Measurements from ENCODE around the gene CCHCR1.

CCHCR1 gene

DNA sequence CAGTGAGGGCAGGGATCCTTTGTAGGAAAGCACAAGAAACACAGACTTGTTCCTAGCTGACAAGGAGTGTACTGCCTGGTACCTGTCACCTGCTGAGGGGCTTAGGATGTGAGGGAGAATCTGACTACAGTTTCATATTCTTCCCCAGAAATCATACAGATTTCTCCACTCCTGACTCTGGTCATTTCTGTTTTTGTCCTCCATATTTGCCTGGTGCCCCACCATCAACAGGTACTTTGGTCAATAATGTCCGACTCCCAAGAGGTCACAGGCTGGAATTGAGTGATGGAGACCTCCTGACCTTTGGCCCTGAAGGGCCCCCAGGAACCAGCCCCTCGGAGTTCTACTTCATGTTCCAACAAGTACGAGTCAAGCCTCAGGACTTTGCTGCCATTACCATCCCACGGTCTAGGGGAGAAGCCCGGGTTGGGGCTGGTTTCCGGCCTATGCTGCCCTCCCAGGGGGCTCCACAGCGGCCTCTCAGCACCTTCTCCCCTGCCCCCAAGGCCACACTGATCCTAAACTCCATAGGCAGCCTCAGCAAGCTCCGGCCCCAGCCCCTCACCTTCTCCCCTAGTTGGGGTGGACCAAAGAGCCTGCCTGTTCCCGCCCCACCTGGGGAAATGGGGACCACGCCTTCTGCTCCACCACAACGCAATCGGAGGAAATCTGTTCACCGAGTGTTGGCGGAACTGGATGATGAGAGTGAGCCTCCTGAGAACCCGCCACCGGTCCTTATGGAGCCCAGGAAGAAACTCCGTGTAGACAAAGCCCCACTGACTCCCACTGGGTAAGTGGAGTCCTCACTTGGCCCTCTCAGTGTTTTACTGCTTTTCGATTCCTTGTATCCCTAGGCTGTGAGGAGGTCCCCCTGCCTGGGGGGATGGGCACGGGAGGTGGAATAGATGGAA is 3.9 kb upstream of the CCHCR1 start:
- DNase-seq (ENCODE audit: low spot score): no peak

DNA sequence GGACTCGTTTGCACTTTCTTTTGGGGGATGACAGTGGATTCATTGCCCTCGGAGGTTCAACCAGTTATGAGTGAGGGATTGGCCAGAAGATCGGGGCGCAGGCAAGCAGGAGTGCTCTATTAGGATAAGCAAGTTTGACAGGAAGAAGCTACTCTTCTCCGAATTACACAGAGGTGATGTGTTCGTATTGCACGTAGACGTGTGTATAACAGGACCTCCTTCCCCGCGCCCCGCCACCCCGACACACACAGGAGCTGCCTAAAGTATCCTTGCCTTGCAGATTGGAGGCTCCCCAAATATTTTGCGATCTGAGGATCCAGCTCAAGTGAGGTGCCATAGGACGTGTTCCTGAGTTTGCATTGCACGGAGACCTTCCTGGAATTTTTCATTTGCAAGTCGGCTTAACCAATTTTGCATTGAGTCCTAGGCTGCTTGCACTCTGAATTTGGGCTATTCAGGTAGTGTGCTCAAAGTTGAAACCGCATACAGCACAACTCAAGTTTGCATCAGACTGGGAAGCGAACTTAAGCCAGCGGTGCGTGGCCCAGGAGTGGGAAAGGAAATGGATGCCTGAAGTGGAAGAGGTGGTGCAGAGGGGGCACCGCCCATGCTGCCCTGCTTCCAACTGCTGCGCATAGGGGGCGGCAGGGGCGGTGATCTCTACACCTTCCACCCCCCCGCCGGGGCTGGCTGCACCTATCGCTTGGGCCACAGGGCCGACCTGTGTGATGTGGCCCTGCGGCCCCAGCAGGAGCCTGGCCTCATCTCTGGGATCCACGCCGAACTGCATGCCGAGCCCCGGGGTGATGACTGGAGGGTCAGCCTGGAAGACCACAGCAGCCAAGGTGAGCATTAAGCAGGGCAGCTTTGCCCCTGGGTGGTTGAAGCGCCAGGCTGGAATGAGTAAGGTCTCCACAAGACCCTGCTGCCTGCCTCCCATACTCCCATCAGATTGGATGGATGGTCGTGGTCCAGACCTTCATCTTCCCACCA is 1.6 kb upstream of the CCHCR1 start:
- no peak for DNase-seq (ENCODE audit: low spot score)

DNA sequence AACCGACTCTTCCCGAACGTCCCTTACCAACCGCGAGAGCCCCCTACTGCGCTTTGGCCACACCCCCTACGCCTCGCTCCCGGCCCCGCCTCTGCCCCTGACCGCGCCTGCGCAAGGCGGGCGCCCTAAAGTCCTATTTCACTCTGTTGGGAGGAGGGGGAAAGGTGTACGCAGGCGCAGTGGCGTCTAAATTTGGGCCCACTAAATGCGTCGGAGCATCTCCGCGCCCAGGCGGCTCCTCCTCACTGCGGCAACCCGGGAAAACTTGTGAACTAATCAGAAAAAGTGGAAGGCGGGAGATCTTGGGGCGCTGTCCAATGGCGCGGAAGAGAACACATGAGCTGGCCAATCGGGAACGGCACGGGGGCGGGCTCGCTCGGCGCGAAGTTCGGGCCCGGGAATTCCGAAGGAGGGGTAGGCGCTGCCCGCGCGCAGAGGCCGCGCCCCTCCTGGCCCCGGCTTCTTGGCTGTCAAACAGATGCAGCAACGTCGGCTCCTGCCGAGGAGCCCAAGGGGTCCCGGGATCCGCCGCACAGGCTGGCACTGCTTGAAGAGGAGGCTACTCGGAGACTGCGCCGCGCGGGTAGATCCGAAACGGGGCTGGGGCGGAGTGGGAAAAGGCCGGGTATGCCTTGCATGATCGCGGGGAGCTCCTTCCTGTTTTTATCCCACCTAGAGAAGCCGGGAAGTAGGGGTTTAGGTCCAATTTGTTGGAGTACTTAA is 699 bp upstream of the CCHCR1 start, which contains the start of gene TCF19:
Gene TCF19 (plus strand): TSS at position 450 of the 723 bp plus-strand sequence. CDS start 881 bp downstream, outside the sequence.
- DNase-seq (ENCODE audit: low spot score): peak; percentile 94

DNA sequence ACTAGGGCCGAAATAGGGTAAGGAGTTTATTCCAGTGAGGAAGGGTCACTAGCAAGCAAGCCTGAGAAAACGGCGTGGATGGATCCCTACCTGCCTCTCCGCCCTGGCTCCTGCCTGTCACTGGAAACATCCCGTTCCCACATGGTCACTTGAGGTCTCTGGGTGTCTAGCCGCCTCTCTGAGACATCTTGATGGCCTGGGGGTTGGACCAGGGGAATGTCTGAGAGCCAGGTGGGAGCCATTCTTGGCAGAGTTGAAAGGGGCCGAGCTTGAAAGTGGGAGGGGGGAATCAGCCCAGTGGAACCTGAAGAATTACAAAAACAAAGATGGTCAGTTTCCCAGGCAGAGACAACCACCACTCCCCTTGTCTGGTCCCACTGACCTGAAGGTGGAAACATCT is 961 bp downstream of the CCHCR1 start:
- DNase-seq (ENCODE audit: low spot score): no peak

DNA sequence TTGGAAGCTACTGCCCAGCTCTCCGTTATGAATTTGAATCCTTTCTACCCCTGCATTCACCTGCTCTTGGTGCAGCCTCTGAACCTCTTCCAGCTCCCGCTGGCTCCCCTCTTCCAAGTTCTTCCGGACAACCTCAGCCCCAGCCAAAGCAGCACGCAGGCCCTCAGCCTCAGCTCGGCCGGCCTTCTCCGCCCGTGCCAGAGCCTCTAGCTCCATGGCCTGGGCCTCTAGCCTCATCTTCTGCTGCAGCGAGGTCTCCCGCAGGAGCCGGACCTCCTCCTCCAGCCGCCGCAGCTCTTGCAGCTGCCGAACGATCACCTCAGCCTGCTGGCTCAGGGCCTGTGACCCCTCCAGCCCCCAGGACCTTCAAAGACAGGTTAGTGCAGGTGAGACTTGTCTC is 3.2 kb downstream of the CCHCR1 start:
- no peak for DNase-seq (ENCODE audit: low spot score)

DNA sequence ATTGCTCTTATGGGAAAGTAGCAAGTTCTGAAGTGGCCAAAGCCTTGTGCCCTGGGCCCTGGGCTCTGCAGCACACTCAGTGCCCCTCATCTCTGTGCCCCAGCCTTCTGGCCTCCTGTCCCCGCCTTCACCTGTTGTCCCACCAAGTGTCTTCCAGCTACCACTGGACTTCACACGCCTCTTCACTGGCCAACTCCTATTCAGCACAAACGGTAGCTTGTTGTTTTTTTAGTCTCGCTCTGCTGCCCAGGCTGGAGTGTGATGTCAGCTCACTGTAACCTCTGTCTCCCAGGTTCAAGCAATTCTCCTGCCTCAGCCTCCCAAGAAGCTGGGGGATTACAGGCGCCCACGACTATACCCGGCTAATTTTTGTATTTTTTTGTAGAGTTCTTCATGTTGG is 4.8 kb downstream of the CCHCR1 start:
- DNase-seq (ENCODE audit: low spot score): no peak

DNA sequence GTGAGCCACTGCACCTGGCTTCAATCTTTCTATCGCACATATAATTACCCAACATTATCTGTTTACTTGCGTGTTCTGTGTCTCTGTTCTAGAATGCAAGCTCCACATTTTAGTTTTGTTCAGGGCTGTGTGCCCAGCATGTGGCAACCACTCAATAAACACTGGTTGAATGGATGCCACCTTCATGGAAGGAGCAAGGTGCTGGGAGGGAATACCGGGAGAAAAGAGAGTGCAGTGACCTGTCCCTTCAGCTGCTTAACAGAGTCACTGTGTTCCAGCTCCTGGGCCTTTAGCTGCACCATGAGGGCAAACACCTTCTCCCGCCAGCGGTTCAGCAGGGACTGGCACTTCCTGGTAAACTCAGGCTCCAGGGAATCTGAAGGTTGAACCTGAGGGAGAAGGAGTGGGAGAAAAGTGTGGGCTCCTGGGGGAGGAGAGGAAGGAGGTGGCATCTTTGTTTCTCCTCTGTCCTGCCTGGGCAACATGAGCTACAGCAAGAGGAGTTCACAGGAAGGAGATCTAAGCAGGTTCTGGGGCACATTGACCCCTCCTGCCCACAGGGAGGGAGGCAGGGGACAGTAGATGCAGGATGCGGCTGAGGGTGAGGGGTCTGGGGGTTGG is 7.7 kb downstream of the CCHCR1 start:
- DNase-seq (ENCODE audit: low spot score): no peak

DNA sequence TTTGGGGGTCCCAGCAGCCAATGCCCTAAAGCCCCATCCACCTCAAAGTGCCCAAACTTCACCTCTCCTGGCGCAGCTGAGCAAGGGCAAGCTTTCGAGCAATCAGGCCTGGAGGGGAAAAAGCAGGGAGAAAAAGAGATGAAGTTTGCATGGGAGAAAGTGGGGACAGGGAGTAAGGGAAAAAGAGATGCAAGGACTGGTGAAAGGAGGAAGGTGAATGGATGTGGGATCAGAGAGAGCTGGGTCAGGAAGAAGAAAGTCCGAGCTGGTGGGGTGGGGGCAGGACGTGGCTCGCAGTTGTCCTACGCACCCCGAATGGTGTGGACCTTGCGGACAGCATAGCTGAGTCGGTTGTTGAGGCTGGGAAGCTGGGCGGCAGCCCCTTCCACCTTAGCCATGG is 12.2 kb downstream of the CCHCR1 start:
- no peak for DNase-seq (ENCODE audit: low spot score)

DNA sequence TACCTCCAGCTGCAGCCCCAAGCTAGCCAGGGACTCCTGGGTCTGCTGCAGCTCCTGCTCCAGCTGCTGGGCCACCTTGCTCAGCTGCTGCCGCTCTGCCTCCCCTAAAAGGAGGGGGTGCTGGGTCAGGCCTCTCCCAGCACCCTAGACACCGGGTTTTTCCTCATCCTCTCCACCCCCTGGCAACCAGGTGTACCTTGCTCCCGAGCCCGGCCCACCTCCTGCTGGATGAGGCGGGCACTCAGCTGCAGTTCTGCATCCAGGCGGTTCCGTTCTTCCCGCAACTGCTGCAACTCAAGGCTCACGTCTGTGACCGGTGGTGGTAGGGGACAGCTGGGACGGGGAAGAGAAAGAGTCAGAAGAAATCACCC is 12.6 kb downstream of the CCHCR1 start:
- no peak for DNase-seq (ENCODE audit: low spot score)

DNA sequence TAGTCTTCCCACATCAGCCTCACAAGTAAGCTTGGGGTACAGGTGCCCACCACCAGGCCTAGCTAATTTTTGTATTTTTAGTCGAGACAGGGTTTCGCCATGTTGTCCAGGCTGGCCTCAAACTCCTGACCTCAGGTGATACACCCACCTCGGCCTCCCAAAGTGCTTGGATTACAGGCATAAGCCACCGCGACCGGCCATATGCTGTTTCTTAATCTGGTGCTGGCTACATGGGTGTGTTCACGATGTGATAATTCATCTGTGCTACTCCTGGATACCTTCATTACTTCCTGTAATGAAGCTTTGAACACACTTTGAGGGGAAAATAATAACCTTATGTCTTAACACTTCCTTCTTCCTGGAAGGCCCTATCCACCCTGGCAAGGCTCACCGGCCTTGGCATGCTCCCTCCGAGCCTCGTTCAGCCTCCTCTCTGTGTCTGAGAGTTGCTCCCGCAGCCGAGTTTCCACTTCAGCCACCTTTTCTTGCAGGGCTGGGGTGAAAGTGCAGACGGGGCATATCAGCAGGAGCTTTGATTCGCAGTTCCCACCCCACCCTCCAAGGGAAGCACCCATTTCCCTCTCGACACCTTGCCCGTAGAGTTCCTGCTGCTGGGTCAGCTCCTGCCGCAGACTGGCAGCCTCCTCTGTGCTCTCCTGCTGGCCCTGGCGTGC is 13.2 kb downstream of the CCHCR1 start:
- DNase-seq (ENCODE audit: low spot score): no peak

DNA sequence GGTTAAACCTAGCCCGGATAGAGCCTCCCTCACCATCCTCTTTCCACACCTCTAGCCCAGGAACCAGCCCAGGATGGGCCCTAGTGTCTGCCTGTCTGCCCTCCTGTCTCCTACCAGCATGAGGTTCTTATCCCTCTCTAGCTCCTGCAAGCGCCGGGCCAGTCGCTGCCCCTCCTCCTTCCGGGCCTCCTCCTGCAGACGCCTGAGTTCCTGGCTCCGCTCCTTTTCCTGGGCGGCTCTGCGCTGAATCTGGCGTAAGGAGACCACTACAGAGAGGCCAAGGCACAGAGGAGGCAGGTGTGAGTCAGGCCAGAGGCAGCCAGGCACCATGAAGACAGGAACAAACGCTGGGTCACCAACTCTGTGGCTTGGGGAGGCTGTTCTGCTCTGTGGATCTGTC is 14.5 kb downstream of the CCHCR1 start:
- no peak for DNase-seq (ENCODE audit: low spot score)

DNA sequence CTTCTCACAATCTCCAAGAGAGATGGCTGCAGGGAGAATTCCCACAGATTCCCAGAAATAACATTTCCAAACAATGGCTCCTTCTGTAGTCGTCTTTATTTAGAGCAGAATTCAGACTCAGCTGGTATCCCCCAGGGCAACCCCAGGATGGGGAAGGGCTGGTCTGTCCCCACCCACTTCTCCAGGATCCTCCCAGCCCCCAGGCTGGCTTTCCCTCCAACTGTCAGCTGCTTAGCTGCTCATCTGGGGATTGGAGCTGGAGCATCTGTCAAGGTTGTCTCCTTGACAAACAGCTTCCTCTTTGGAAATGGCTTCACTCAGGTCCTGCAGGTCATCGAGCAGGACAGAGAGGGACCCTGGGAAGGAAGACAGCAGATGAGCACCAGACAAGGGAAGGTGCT is 15.2 kb downstream of the CCHCR1 start:
- no peak for DNase-seq (ENCODE audit: low spot score)

DNA sequence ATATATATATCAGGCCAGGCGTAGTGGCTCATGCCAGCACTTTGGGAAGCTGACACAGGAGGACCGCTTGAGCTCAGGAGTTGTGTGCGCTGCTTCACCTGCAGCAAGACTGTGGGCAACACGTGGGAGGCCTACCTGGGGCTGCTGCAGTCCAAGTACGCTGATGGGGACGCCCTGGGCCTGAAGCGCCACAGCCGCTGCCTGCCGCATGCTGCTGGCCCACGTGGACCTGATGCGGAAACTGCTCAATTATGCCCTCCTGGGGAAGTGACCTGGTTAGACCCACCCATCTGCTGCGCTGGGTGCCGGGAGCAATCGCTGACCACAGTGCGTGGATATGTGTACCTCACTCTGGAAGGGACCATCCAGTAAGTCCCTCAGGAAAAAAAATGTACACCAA is 17.0 kb downstream of the CCHCR1 start:
- DNase-seq (ENCODE audit: low spot score): no peak

DNA sequence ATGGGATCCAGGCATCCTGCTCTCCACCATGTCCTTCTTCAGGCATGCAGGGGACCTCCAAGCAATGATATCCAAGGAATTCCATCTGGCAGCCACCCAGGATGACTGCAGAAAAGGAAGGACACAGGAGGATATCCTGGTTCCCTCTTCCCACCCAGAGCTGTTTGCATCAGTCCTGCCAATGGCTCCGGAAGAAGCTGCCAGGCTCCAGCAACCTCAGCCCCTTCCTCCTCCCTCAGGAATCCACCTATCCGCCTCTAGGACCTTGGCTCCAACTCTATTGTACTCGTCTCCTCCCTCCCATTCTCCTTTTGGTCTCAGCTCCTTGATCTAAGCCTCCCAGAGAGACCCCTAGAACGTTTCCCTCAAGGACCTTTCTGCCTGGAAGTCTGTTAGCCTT is 18.0 kb downstream of the CCHCR1 start:
- DNase-seq (ENCODE audit: low spot score): no peak

DNA sequence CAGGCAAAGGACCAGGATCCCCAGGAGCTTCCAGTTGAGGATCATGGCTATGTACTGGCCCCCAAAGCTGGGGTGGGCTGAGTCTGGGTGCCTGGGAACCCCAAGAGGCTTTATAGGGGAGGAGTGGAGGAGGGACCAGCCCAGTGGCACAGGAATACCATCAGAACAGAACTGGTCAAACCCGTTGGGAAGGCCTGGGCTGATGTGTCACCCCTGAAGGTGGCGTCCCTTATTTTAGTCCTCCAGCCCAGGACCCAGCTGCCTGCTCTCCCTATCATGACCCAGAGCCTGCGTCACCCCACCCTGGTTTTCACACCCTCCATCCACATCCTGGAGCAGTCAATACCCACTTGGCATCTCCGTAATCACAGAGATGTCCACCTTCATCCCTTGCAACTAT is 18.6 kb downstream of the CCHCR1 start, which contains the start of gene PSORS1C2:
Gene PSORS1C2 (minus strand): TSS at position 85 of the 400 bp plus-strand sequence. CDS start 40 bp downstream, at position 45.
- no peak for DNase-seq (ENCODE audit: low spot score)

DNA sequence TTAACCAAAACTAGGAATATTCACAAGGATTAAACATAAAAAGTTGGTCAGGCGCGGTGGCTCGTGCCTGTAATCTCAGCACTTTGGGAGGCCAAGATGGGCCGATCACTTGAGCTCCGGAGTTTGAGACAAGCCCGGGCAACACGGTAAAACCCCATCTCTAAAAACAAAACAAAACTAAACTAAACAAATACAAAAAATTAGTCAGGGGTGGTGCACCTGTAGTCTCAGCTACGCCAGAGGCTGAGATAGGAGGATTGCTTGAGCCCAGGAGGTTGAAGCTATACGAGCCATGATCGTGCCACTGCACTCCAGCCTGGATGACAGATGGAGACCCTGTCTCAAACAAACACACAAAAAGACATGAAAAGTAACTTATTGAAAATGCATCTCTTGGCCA is 21.9 kb downstream of the CCHCR1 start:
- DNase-seq (ENCODE audit: low spot score): no peak

DNA sequence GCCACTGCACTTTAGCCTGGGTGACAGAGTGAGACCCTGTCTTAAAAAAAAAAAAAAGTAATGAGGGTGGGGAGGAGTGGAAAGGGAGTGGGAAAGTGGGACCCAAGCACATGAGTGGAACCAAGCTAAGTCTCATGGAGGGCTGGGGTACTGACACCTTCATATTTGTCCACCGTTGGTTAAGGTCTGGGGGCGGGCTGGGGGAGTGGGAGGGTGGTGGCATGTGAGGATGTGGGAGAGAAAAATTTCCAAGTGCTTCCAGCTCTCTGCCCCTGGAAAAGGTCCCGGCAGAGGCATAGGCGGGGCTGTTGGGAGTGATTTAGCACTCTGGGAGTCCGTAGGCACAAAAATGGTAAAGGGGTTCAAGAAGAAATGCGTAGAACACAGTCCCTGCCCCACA is 24.8 kb downstream of the CCHCR1 start:
- DNase-seq (ENCODE audit: low spot score): no peak

DNA sequence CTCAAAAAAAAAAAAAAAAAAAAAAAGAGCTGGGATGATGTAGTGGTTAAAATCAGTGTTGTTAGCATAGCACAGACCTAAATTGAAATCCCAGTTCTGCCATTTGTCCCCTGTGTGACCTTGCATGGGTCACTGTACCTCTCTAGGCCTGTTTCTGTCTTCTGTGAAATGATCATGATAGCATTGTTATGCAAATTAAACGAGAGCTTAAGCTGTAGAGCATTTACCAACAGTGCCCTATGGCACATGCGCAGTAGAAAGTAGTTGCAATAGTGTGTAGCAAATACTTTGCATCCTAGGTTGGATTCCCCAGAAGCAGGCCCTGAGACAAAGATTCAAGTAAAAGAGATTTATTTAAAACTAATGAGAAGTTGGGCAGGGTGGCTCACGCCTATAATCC is 26.0 kb downstream of the CCHCR1 start:
- DNase-seq (ENCODE audit: low spot score): no peak

DNA sequence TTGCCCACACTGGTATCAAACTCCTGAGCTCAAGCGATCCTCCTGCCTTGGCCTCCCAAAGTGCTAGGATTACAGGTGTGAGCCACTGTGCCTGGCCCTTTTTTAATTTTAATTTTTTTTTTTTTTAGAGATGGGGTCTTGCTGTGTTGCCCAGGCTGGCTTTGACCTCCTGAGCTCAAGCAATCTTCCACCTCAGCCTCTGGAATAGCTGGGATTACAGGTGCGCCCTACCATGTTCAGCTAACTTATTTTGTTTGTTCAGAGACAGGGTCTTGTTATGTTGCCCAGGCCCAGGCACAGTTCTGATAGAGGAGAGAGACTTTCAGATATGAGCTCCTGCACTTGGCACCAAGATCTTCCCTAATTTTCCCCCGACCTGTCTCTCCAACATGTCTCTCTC is 26.9 kb downstream of the CCHCR1 start:
- no peak for DNase-seq (ENCODE audit: low spot score)

DNA sequence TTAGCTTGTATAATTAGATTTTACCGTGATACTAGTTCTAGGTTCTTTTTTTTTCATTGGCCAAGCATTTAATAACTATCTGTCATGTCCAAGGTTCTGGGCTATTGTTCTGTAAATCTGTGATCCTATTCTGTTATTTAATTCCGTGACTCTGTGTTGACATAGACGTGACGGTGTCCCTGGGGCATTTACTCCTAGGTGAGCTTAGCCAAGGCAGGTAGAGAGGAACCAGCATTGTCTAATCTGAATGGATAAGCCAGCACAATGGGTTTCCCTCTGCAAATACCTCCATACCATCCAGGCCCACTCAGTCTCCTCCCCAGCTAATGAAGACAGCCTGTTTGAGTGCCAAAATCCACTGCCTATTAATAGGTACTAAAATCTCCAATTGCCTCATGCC is 28.5 kb downstream of the CCHCR1 start:
- DNase-seq (ENCODE audit: low spot score): no peak

DNA sequence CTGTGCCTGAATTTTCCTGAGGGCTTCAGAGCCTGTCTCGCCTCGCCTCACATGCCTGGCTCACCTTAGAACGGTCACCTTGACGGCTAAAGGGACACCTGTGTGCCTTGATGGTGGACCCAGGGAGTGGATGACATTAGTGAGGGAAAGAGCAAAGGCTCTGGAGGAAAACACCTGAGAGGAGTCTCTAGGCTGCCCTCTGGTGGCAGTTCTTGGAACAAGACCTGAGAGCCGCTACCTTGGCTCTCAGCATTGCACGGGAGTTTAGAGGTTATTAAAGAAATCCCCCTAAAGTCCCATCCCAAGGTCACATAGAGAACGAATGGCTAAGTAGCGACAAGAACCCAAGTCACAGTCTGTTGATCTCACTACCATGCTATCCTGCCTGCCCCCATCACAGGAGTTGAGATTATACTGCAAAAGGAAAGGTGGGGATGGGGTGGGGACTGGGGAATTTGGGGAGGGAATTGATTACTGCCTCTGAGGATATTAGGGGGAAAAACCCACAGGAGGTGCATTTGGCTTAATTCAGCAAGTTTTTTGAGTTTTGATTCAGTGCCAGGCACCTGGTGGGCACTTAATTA is 29.4 kb downstream of the CCHCR1 start:
- DNase-seq (ENCODE audit: low spot score): peak; percentile 59
